IMR-90 (cell line): ENCODE data around the gene RAD51B. TPM values are rescaled to one million over a fixed set of nuclear protein-coding genes. Genes with fewer than 3 reads are reported as not detected.

Source experiments
- ATAC-seq: fragments of 200-7000 bp; cut with Tn5 transposase; 2 replicates; pipeline ENCODE4 v1.9.1; 2020; ENCODE audit warnings: low read depth, mild to moderate bottlenecking, moderate library complexity
- BruUV-seq: library from RNA; stranded (reverse); fragments of 400-500 nt; replicated peaks from 2 replicates; lab custom pipeline; 2021; lab: Mats Ljungman, UMichigan
- CTCF ChIA-PET: fragments of 300-600 bp; formaldehyde crosslinking; extraction: SDS; loops from one replicate; lab custom pipeline; 2021; ENCODE audit warnings: antibody characterized with exemption; lab: Yijun Ruan, JAX
- POLR2A ChIA-PET: fragments of 300-600 bp; sonication (Branson Sonifier 250); formaldehyde crosslinking; loops from one replicate; lab custom pipeline; 2022; ENCODE audit warnings: antibody characterized with exemption; ENCODE audit not compliant: unreplicated experiment; lab: Charles Lee
- DNase-seq: peaks from one replicate; pipeline ENCODE4 v3.0.0; 2013
- H2AFZ ChIP-seq: replicated peaks from 2 replicates; pipeline ENCODE3; 2013; ENCODE audit warnings: low read length, mild to moderate bottlenecking; ENCODE audit not compliant: poor library complexity
- H2AK5ac ChIP-seq: 2 replicates; pipeline ENCODE4 v1.6.1; 2013; ENCODE audit warnings: low read depth, low read length, inconsistent platforms
- H2AK9ac ChIP-seq: replicated peaks from 2 replicates; pipeline ENCODE3; 2013; ENCODE audit warnings: mild to moderate bottlenecking, low read depth, low read length, moderate library complexity; ENCODE audit not compliant: poor library complexity
- H2BK120ac ChIP-seq: 2 replicates; pipeline ENCODE4 v1.6.1; 2013; ENCODE audit warnings: low read depth, low read length, inconsistent platforms
- H2BK15ac ChIP-seq: 3 replicates; pipeline ENCODE4 v1.6.1; 2013; ENCODE audit warnings: low read depth, low read length, inconsistent platforms
- H2BK20ac ChIP-seq: 2 replicates; pipeline ENCODE4 v1.6.1; 2013; ENCODE audit warnings: low read depth, mild to moderate bottlenecking, inconsistent platforms, low read length, moderate library complexity
- H2BK5ac ChIP-seq: 2 replicates; pipeline ENCODE4 v1.6.1; 2013; ENCODE audit warnings: mild to moderate bottlenecking, low read depth, low read length, inconsistent platforms; ENCODE audit not compliant: poor library complexity, severe bottlenecking
- H3K14ac ChIP-seq: replicated peaks from 2 replicates; pipeline ENCODE4 v1.6.1; 2013; ENCODE audit warnings: low read depth, low read length, inconsistent platforms
- H3K18ac ChIP-seq: 2 replicates; pipeline ENCODE4 v1.6.1; 2013; ENCODE audit warnings: low read depth, low read length, control low read depth
- H3K23ac ChIP-seq: 2 replicates; pipeline ENCODE4 v1.6.1; 2013; ENCODE audit warnings: low read depth, low read length, inconsistent platforms
- H3K27ac ChIP-seq: 2 replicates; pipeline ENCODE4 v1.5.1; 2013; ENCODE audit warnings: mild to moderate bottlenecking, control low read depth, low read length; ENCODE audit not compliant: insufficient read depth
- H3K27me3 ChIP-seq: 2 replicates; pipeline ENCODE4 v1.6.1; 2013; ENCODE audit warnings: low read length; ENCODE audit not compliant: control insufficient read depth, insufficient read depth
- H3K36me3 ChIP-seq: 2 replicates; pipeline ENCODE4 v1.6.1; 2013; ENCODE audit warnings: low read length, mixed read lengths; ENCODE audit not compliant: control insufficient read depth, insufficient read depth
- H3K4ac ChIP-seq: 2 replicates; pipeline ENCODE4 v1.6.1; 2013; ENCODE audit warnings: low read depth, low read length, inconsistent platforms
- H3K4me1 ChIP-seq: 2 replicates; pipeline ENCODE4 v1.6.1; 2013; ENCODE audit warnings: low read length, mixed read lengths; ENCODE audit not compliant: control insufficient read depth, insufficient read depth
- H3K4me2 ChIP-seq: 2 replicates; pipeline ENCODE4 v1.6.1; 2013; ENCODE audit warnings: low read depth, mild to moderate bottlenecking, control low read depth, low read length, moderate library complexity
- H3K4me3 ChIP-seq: 2 replicates; pipeline ENCODE4 v1.5.1; 2013; ENCODE audit warnings: low read depth, mild to moderate bottlenecking, control low read depth, low read length, moderate library complexity; ENCODE audit not compliant: insufficient read depth
- H3K56ac ChIP-seq: 2 replicates; pipeline ENCODE4 v1.6.1; 2013; ENCODE audit warnings: low read length, inconsistent platforms; ENCODE audit not compliant: insufficient read depth; ENCODE audit errors: extremely low read depth
- H3K79me1 ChIP-seq, 2 experiments: 2 replicates each; pipeline ENCODE4 v1.6.1; 2013; ENCODE audit warnings: low read length in 2 of 2, inconsistent platforms in 1 of 2, low read depth in 1 of 2
- H3K9ac ChIP-seq: 2 replicates; pipeline ENCODE4 v1.6.1; 2013; ENCODE audit warnings: low read depth, low read length, control low read depth
- H3K9me1 ChIP-seq: 2 replicates; pipeline ENCODE4 v1.6.1; 2013; ENCODE audit warnings: low read length, inconsistent platforms; ENCODE audit not compliant: insufficient read depth
- H3K9me3 ChIP-seq: 2 replicates; pipeline ENCODE4 v1.6.1; 2013; ENCODE audit warnings: low read length; ENCODE audit not compliant: control insufficient read depth, insufficient read depth
- H4K20me1 ChIP-seq: 2 replicates; pipeline ENCODE4 v1.6.1; 2013; ENCODE audit warnings: low read length, inconsistent platforms; ENCODE audit not compliant: insufficient read depth
- H4K5ac ChIP-seq: 2 replicates; pipeline ENCODE4 v1.6.1; 2013; ENCODE audit warnings: mild to moderate bottlenecking, low read depth, low read length, control low read depth
- H4K8ac ChIP-seq, 2 experiments: 2 replicates each; pipeline ENCODE4 v1.6.1; 2013; ENCODE audit warnings: low read depth in 2 of 2, low read length in 2 of 2, control low read depth in 1 of 2, inconsistent platforms in 1 of 2
- H4K91ac ChIP-seq: 2 replicates; pipeline ENCODE4 v1.6.1; 2013; ENCODE audit warnings: low read depth, low read length, inconsistent platforms; ENCODE audit not compliant: insufficient read depth
- CEBPB ChIP-seq: IDR thresholded peaks from 2 replicates; pipeline ENCODE4 v1.6.1; 2012; ENCODE audit warnings: low read depth, low read length, improper control_type of control experiment
- CTCF ChIP-seq: conservative IDR thresholded peaks from 2 replicates; pipeline ENCODE4 v1.5.1; 2012; ENCODE audit warnings: mild to moderate bottlenecking, low read depth, low read length, improper control_type of control experiment
- MXI1 ChIP-seq: IDR thresholded peaks from 2 replicates; pipeline ENCODE4 v1.6.1; 2012; ENCODE audit warnings: low read depth, mild to moderate bottlenecking, low read length, moderate library complexity, borderline replicate concordance
- RAD21 ChIP-seq: IDR thresholded peaks from 2 replicates; pipeline ENCODE4 v1.6.1; 2012; ENCODE audit warnings: low read length, improper control_type of control experiment
- WGBS, 2 experiments: methylation state at CpG; one replicate each; pipeline versions ENCODE4 v1.1.5 to v1.1.7; 2013; ENCODE audit warnings: missing lambda C conversion rate in 2 of 2; ENCODE audit not compliant: insufficient read length in 1 of 2; ENCODE audit errors: extremely low coverage in 2 of 2; 5-methylcytosine and 5-hydroxymethylcytosine counted together
- dilution Hi-C: fragments of 300-500 bp; cut with HindIII; formaldehyde crosslinking; loops from one replicate; pipeline ENCODE4 v1.14.3; 2018; ENCODE audit warnings: low sequenced_read_pairs; ENCODE audit not compliant: unreplicated experiment
- in situ Hi-C: fragments of 300-500 bp; cut with MboI; formaldehyde crosslinking; loops from 3 replicates; pipeline ENCODE4 v1.14.3; 2019; ENCODE audit warnings: low sequenced_read_pairs, inconsistent platforms, mixed read lengths
- intact Hi-C: fragments of 100-400 bp; cut with micrococcal nuclease; formaldehyde crosslinking; loops from 2 replicates; pipeline ENCODE4 v1.10.0; 2022
- polyA plus RNA-seq, 3 experiments: library from polyadenylated mRNA; depleted of rRNA; stranded (reverse); fragments of >200 nt; gene quantifications; 2 replicates each; pipeline ENCODE4 v1.2.3, GENCODE V29; 2012; ENCODE audit warnings: low replicate concordance in 1 of 3
- total RNA-seq: library from RNA; depleted of rRNA; stranded (reverse); fragments of >200 nt; gene quantifications from 2 replicates; pipeline ENCODE4 v1.2.3, GENCODE V29; 2012
- TF ChIP-seq, protein P1 (sequence below): fragments of 150-350 bp; IDR thresholded peaks from 2 replicates; pipeline ENCODE4 v1.6.1; 2016; ENCODE audit warnings: low read depth, mild to moderate bottlenecking, low read length, moderate library complexity, borderline replicate concordance
- TF ChIP-seq, protein P2 (sequence below): fragments of 150-350 bp; IDR thresholded peaks from 2 replicates; pipeline ENCODE4 v1.6.1; 2017; ENCODE audit warnings: mild to moderate bottlenecking, antibody characterized with exemption, low read length, low read depth

RAD51B gene
- total and polyA plus RNA-seq, 2 of the 4 experiments (the other 2 are of a cell fraction), result 5.1 to 18.8 TPM

- WGBS, 2 experiments, result no CpG with 5 or more reads among the region's 2 CpGs
- no peak overlapping the region for H3K14ac ChIP-seq
- DNase-seq, result no peak
- ATAC-seq, result no peak
- H2AK5ac ChIP-seq, result no peak overlapping the region
- H3K4ac ChIP-seq, result no peak overlapping the region
- H3K79me1 ChIP-seq, result no peaks in the 10 kb centered on the region
- H3K9me3 ChIP-seq, result no peaks in the 10 kb centered on the region
- H3K27me3 ChIP-seq, result no peaks in the 10 kb centered on the region
- BruUV-seq, result no TSS peak
- H3K9ac ChIP-seq, result no peak overlapping the region
- in situ Hi-C loops (no loop called here), intact Hi-C loops (no loop called here), dilution Hi-C loops (no loop called here)
- H3K56ac ChIP-seq, result no peak overlapping the region
- ChIA-PET POLR2A (no interaction called here), CTCF (interaction anchor here (0.5 to 1.0 kb wide), 3 partner anchors 11 to 430 kb away, joined by 3 to 5 read pairs (median 4); no protein-coding TSS in a partner anchor)
- H2BK120ac ChIP-seq, result no peak overlapping the region
- H2BK5ac ChIP-seq, result no peak overlapping the region
- no peak overlapping the region for H3K23ac ChIP-seq
- H2BK15ac ChIP-seq, result no peak overlapping the region
- H2BK20ac ChIP-seq, result no peak overlapping the region
- no peak overlapping the region for H4K5ac ChIP-seq
- no peaks in the 10 kb centered on the region for H3K36me3 ChIP-seq
- H2AFZ ChIP-seq, result no peak overlapping the region
- no peak overlapping the region for H4K91ac ChIP-seq
- no peak overlapping the region for H3K4me2 ChIP-seq
- no peaks in the 10 kb centered on the region for H4K20me1 ChIP-seq
- TF ChIP-seq RAD21, result no peak
- TF ChIP-seq MXI1, result no peak
- TF ChIP-seq, protein P1, sequence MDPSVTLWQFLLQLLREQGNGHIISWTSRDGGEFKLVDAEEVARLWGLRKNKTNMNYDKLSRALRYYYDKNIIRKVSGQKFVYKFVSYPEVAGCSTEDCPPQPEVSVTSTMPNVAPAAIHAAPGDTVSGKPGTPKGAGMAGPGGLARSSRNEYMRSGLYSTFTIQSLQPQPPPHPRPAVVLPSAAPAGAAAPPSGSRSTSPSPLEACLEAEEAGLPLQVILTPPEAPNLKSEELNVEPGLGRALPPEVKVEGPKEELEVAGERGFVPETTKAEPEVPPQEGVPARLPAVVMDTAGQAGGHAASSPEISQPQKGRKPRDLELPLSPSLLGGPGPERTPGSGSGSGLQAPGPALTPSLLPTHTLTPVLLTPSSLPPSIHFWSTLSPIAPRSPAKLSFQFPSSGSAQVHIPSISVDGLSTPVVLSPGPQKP, result no peak
- no peak for TF ChIP-seq CTCF
- no peak for TF ChIP-seq CEBPB
- TF ChIP-seq, protein P2, sequence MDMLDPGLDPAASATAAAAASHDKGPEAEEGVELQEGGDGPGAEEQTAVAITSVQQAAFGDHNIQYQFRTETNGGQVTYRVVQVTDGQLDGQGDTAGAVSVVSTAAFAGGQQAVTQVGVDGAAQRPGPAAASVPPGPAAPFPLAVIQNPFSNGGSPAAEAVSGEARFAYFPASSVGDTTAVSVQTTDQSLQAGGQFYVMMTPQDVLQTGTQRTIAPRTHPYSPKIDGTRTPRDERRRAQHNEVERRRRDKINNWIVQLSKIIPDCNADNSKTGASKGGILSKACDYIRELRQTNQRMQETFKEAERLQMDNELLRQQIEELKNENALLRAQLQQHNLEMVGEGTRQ, result no peak
- H2AK9ac ChIP-seq, result no peak overlapping the region
- H4K8ac ChIP-seq, result no peak overlapping the region
- peaks cover 5% of the 10 kb centered on the region for H3K4me1 ChIP-seq
- no peak overlapping the region for H3K4me3 ChIP-seq
- no peak overlapping the region for H3K27ac ChIP-seq
- no peak overlapping the region for H3K18ac ChIP-seq
- 0 out of 2 replicates have a peak, but pooled peaks cover 3% of the 10 kb centered on the region for H3K9me1 ChIP-seq
Measured at GRCh38 chr14:68373847-68374444, 554.4 kb downstream of the RAD51B start.
